Activated CD4-positive, alpha-beta T cell treated with anti-CD3 and anti-CD28 coated beads, Interleukin-2, amount 10 ng/mL, durations not matched to agents 7 days and 5 days (primary cell): ENCODE measurements around the gene SPIB. TPM values are rescaled to one million over a fixed set of nuclear protein-coding genes. Genes with fewer than 3 reads are reported as not detected.

Experiments
- CTCF ChIA-PET: fragments of 350-600 bp; sonication (Branson Sonifier 250); formaldehyde crosslinking; loops from one replicate; lab custom pipeline; 2021; ENCODE audit warnings: antibody characterized with exemption; lab: Charles Lee
- POLR2A ChIA-PET: fragments of 350-600 bp; sonication (Branson Sonifier 250); formaldehyde crosslinking; loops from one replicate; lab custom pipeline; 2021; ENCODE audit warnings: antibody characterized with exemption; lab: Charles Lee
- DNase-seq: peaks from one replicate; pipeline ENCODE4 v3.0.0-alpha.2; 2020
- H3K27ac Mint-ChIP-seq: one replicate; pipeline ENCODE4 v1.8.0; 2021; ENCODE audit warnings: mild to moderate bottlenecking, moderate library complexity, mixed read lengths
- H3K27me3 Mint-ChIP-seq: one replicate; pipeline ENCODE4 v1.8.0; 2021; ENCODE audit warnings: mixed read lengths
- H3K36me3 Mint-ChIP-seq: one replicate; pipeline ENCODE4 v1.8.0; 2021; ENCODE audit warnings: low read depth, mixed read lengths
- H3K4me1 Mint-ChIP-seq: one replicate; pipeline ENCODE4 v1.8.0; 2021; ENCODE audit warnings: mixed read lengths
- H3K4me3 Mint-ChIP-seq: one replicate; pipeline ENCODE4 v1.8.0; 2021; ENCODE audit warnings: mild to moderate bottlenecking, moderate library complexity, mixed read lengths
- H3K9me3 Mint-ChIP-seq: one replicate; pipeline ENCODE4 v1.8.0; 2021; ENCODE audit warnings: mixed read lengths
- total RNA-seq, 2 experiments: library from RNA; stranded (reverse); gene quantifications; one replicate each; pipeline ENCODE4 v1.2.3, GENCODE V29; 2021

The SPIB gene
- total RNA-seq, 2 experiments from 2014 or later, result 0.48 to 0.50 TPM

DNA sequence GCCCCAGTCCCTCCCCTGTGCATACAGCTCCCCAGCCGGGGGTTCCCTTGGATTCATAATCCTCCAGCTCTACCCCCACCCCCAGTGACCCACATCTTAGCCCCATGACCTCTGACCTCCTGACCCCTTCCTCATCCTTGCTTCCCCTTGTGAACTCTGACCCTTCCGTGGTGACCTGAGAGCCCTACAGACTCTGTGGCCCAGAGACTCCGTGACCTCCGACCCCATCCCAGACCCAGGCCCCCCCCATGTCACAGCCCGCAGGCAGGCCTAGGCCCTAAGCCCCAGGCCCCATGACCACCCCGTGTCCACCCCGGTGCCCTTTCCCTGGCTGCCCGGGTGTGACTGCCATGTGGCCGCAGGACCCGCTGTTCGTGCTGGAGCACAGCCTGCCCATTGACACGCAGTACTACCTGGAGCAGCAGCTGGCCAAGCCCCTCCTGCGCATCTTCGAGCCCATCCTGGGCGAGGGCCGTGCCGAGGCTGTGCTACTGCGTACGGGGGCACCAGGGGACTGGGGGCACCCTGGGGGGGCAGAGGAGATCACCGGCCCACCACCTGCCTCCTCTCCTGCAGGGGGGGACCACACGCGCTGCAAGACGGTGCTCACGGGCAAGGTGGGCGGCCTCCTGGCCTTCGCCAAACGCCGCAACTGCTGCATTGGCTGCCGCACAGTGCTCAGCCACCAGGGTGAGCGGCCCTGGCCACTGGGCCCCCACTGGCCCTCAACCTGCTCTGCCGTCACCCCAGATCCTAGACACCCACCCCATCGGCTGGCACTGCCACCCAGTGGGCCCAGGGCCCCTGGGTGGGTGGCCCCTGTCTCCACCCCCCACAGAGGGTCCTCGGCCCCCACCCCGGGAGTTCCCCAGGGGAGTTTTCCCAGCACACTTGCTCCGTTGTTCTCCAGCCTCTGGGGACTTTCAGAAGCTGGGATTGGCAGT is 2.4 kb upstream of the SPIB start:
- Mint-ChIP-seq H3K27me3 (peaks cover 10% of the 10 kb centered on the region), H3K4me3 (no peak overlapping the region), H3K9me3 (no peaks in the 10 kb centered on the region), H3K36me3 (peaks cover 18% of the 10 kb centered on the region), H3K4me1 (peaks cover 12% of the 10 kb centered on the region), H3K27ac (no peak overlapping the region)
- ChIA-PET POLR2A (no interaction called here), CTCF (interaction anchor here (0.6 to 1.5 kb wide), 7 partner anchors 8 to 680 kb away, joined by 3 to 4 read pairs (median 3); no protein-coding TSS in a partner anchor)
- no peak for DNase-seq

DNA sequence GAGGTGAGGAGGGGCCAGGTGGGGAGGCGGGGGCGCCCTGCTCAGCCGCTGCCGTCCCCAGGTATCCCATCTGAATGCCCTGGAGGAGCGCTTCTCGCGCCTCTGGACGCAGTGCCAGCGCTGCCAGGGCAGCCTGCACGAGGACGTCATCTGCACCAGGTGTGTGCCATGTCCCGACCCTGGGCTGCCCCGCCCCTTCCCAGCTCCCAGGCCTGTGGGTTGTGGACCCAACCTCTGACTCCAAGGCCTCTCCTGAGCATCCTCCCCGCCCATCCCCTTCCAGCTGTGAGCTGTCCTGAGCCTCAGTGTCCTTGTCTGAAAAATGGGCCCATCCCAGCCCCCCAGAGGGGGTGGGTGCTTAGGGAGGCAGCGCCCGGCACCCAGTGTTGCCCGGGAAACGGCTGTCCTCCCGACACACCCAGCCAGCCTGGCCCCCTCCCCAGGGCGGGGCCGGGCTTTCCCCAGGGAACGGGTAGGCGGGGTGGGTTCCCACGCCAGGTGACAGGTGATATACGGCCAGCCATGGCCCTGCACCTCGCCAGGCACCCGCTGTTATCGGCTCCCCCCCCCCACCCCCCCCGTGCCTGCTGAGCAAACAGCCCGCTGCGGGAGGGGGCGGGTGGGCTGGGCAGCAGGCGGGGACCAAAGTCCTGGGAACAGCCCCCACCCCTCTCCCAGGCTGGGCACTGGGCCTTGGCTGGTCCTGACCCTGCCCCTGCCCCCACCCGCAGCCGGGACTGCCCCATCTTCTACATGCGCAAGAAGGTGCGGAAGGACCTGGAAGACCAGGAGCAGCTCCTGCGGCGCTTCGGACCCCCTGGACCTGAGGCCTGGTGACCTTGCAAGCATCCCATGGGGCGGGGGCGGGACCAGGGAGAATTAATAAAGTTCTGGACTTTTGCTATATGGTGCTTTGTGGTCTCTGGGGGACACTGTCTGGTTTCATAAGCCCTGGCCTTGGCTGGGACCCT is 1.3 kb upstream of the SPIB start:
- Mint-ChIP-seq H3K27ac (no peak overlapping the region), H3K4me3 (no peak overlapping the region), H3K36me3 (peaks cover 13% of the 10 kb centered on the region), H3K27me3 (peaks cover 10% of the 10 kb centered on the region), H3K9me3 (no peaks in the 10 kb centered on the region), H3K4me1 (peaks cover 12% of the 10 kb centered on the region)
- CTCF ChIA-PET, result no interaction called here
- DNase-seq, result no peak
- POLR2A ChIA-PET, result no interaction called here

DNA sequence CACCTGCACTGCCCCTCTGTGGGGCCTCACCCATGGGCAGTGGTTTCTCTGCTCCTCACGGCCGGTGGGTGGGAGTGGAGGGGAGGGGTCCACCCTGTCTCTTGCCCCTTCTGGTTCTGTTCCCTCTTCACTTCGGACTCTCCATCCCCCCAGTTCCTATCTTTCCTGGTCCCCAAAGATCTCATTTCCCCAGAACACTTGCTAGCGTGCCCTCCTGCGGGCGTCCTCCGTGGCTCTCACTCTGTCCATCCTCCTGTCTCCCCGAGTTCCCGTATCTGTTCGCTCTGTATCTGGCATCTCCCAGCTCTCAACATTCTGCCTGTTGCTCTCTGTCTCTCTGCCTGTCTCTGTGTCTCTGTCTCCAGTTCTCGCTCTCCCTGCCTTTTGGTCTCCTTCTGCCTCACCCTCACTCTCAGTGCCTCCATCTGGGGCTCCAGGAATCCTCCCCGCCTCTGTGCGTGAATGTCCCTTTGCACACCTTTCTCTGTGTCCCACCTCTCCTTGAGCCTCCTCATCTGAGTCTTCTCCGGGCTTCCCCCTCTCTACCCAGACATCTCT is 363 bp downstream of the SPIB start:
- peaks cover 10% of the 10 kb centered on the region for H3K27me3 Mint-ChIP-seq
- H3K27ac Mint-ChIP-seq, result no peak overlapping the region
- H3K4me1 Mint-ChIP-seq, result peaks cover 12% of the 10 kb centered on the region
- POLR2A ChIA-PET, result no interaction called here
- no peak overlapping the region for H3K4me3 Mint-ChIP-seq
- DNase-seq, result no peak
- CTCF ChIA-PET, result no interaction called here
- H3K36me3 Mint-ChIP-seq, result peaks cover 6% of the 10 kb centered on the region
- H3K9me3 Mint-ChIP-seq, result no peaks in the 10 kb centered on the region

DNA sequence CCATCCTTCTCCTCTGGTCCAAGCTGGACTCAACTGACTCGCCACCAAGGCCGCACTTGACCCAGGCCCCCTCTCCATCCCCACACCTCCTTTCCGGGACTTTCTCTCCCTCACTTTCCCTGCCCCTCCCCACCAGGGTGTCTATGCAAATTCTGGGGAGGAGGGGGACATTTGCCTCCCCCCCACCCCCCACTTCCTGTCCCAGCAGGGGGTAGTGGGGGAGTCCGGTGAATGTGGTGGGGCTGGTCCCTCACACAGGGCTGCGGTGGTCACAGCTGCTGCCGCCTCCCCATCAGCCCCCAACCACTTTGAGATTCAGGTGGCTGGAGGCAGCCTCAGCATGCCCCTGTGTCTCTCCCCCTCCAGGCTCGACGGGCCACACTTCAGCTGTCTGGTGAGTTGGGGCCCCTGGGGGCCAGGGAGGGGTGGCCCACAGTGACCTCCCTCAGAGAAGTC is 870 bp downstream of the SPIB start:
- peaks cover 3% of the 10 kb centered on the region for H3K36me3 Mint-ChIP-seq
- peaks cover 12% of the 10 kb centered on the region for H3K4me1 Mint-ChIP-seq
- H3K4me3 Mint-ChIP-seq, result no peak overlapping the region
- H3K27me3 Mint-ChIP-seq, result peaks cover 10% of the 10 kb centered on the region
- H3K9me3 Mint-ChIP-seq, result no peaks in the 10 kb centered on the region
- no peak overlapping the region for H3K27ac Mint-ChIP-seq
- ChIA-PET CTCF (no interaction called here), POLR2A (no interaction called here)
- DNase-seq, result no peak

DNA sequence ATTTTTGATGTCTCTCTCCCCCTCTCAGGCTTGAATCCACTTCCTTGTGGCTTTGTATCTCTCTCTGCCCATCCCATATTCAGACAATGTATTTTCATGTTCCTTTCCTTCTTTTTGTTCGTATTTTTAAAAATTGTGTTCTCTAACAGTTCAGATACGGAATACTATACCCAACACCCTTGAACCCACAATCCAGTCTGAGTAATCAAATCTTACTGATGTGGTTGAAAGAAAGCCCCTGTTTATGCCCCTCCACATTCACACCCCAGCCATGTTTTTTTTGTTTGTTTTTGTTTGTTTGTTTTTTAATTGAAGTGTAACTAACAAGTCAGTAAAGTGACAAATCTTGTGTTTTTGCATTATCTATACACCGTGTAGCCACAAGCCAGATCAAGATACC is 1.4 kb downstream of the SPIB start:
- Mint-ChIP-seq H3K27ac (no peak overlapping the region), H3K27me3 (peaks cover 10% of the 10 kb centered on the region), H3K36me3 (no peaks in the 10 kb centered on the region), H3K9me3 (no peaks in the 10 kb centered on the region), H3K4me1 (peaks cover 10% of the 10 kb centered on the region), H3K4me3 (no peak overlapping the region)
- CTCF ChIA-PET, result no interaction called here
- no peak for DNase-seq
- POLR2A ChIA-PET, result no interaction called here

DNA sequence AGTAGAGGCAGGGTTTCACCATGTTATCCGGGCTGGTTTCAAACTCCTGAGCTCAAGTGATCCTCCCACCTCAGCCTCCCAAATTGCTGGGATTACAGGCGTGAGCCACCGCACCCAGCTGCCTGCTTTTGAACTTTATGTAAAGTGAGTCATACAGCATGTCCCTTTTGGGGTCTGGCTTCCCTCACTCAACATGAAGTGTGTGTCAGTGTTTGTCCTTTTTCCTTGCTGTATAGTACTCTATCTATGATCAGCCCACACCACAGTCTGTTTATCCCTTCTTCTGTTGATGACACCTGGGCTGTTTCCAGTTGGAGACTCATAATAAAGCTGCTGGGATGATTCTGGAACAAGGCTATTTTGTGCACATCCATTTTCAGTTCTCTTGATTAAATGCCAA is 2.1 kb downstream of the SPIB start:
- ChIA-PET POLR2A (no interaction called here), CTCF (no interaction called here)
- peaks cover 10% of the 10 kb centered on the region for H3K4me1 Mint-ChIP-seq
- no peak overlapping the region for H3K4me3 Mint-ChIP-seq
- H3K27me3 Mint-ChIP-seq, result peaks cover 10% of the 10 kb centered on the region
- no peak for DNase-seq
- no peaks in the 10 kb centered on the region for H3K9me3 Mint-ChIP-seq
- no peaks in the 10 kb centered on the region for H3K36me3 Mint-ChIP-seq
- no peak overlapping the region for H3K27ac Mint-ChIP-seq

DNA sequence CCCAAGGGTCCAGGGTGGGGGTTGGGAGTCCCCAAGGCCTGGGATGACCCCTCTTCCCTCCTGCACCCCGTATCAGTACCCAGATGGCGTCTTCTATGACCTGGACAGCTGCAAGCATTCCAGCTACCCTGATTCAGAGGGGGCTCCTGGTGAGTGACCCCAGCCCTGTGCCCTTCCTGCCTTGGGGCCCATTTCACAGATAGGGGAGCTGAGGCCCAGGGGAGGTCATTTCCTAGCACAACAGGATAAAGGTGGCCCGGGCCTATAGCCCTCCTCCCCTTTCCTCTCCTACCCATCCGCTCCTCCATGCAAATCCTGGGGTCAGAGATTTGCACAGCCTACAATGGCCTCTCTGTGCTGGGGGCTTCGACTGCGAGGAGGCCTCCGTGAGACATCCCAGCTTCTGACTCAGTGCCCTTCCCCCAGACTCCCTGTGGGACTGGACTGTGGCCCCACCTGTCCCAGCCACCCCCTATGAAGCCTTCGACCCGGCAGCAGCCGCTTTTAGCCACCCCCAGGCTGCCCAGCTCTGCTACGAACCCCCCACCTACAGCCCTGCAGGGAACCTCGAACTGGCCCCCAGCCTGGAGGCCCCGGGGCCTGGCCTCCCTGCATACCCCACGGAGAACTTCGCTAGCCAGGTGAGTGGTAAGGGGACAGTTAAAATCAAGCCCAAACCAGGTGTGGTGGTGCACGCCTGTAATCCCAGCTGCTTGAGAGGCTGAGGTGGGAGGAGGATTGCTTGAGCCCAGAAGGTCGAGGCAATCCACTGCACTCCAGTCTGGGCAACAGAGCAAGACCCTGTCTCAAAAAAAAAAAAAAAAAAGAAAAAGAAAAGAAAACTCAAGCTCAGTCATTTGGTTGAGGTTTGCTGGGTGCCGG is 3.9 kb downstream of the SPIB start:
- DNase-seq, result no peak
- Mint-ChIP-seq H3K4me1 (peaks cover 10% of the 10 kb centered on the region), H3K4me3 (no peak overlapping the region), H3K27ac (no peak overlapping the region), H3K36me3 (no peaks in the 10 kb centered on the region), H3K9me3 (no peaks in the 10 kb centered on the region), H3K27me3 (peaks cover 10% of the 10 kb centered on the region)
- ChIA-PET CTCF (interaction anchor here (1.1 kb wide), 1 partner anchor 19 kb away, joined by 3 read pairs; no protein-coding TSS in a partner anchor), POLR2A (no interaction called here)

DNA sequence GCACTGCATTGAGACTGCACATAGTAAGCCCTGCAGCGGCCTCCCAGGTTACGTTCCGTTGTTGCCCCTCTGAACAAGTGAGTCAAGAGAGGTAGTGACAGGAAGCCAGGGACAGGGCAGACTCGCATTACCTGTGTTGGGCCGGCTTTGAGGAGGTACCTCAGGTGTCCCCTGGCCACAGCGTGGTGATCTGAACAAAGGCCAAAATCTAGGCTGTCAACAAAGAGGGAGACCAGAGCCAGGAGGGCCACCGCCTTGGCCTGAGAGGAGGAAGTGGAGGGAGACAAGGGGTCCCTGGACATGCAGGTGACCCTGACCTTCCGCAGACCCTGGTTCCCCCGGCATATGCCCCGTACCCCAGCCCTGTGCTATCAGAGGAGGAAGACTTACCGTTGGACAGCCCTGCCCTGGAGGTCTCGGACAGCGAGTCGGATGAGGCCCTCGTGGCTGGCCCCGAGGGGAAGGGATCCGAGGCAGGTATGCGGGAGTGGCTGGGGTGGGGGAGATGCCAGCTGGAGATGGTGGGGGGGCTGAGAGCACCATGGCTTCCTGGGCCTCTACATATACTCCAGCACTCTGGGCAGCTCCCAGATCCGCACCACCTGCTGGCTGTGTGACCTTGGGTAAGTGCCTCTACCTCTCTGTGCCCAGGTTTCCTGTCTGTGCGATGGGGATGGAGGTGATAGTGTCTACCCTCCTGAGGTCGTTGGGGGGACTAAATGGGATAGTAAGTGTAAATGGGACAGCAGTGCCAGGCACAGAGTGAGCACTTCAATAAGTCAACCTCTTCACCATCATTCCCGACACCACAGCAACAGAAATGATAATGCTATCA is 4.8 kb downstream of the SPIB start:
- ChIA-PET POLR2A (no interaction called here), CTCF (interaction anchor here (1.1 to 1.6 kb wide), 2 partner anchors 11 to 18 kb away, joined by 3 read pairs; no protein-coding TSS in a partner anchor)
- Mint-ChIP-seq H3K4me1 (peaks cover 10% of the 10 kb centered on the region), H3K36me3 (no peaks in the 10 kb centered on the region), H3K9me3 (no peaks in the 10 kb centered on the region), H3K4me3 (no peak overlapping the region), H3K27ac (no peak overlapping the region), H3K27me3 (peaks cover 10% of the 10 kb centered on the region)
- DNase-seq, result no peak

DNA sequence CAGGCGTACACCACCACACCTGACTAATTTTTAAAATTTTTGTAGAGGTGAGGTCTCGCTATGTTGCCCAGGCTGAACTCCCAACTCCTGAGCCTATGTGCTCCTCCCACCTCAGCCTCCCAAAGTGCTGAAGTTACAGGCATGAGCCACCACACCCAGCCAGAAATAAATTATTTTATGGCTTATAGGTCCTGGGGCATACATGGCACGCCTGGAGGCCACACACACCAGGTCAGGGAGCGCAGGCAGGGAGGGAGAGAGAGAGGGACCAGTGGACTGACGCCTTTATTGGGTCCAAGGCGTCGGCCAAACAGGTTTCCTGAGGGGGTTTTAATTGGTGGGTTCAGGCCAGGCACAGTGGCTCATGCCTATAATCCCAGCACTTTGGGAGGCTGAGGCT is 6.8 kb downstream of the SPIB start:
- H3K4me1 Mint-ChIP-seq, result peaks cover under 1% of the 10 kb centered on the region
- H3K36me3 Mint-ChIP-seq, result no peaks in the 10 kb centered on the region
- H3K27ac Mint-ChIP-seq, result no peak overlapping the region
- no peaks in the 10 kb centered on the region for H3K9me3 Mint-ChIP-seq
- H3K27me3 Mint-ChIP-seq, result peaks cover 5% of the 10 kb centered on the region
- H3K4me3 Mint-ChIP-seq, result no peak overlapping the region
- ChIA-PET CTCF (interaction anchor here (1.1 to 1.4 kb wide), 2 partner anchors 10 to 57 kb away, joined by 3 read pairs; no protein-coding TSS in a partner anchor), POLR2A (no interaction called here)
- no peak for DNase-seq

DNA sequence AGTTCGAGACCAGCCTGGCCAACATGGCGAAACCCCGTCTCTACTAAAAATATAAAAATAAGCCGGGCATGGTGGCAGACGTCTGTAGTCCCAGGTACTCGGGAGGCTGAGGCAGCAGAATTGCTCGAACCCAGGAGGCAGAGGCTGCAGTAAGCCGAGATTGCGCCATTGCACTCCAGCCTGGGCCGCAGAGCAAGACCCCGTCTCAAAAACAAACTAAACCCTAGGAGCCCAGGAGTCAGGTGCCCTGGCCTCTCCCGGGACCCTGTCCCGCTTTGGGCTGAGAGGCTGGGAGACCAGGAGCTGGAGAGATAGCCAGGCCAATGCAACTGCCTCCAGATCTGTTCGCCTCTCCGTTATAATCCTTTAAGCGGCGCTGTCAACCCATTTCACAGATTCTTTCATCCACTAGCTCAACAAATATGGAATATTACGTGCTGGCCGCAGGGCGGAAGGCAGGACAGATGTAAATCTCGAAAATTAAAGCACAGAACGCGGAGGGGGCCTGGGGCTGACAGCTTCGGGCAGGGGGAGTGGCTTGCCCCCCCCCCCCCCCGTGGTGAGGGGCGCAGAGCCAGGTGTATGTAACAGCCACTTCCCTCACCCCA is 8.7 kb downstream of the SPIB start:
- ChIA-PET CTCF (interaction anchor here (1.9 kb wide), 1 partner anchor 70 kb away, joined by 5 read pairs; no protein-coding TSS in a partner anchor), POLR2A (no interaction called here)
- DNase-seq, result no peak
- Mint-ChIP-seq H3K27ac (no peak overlapping the region), H3K27me3 (peaks cover 11% of the 10 kb centered on the region), H3K4me1 (peaks cover 11% of the 10 kb centered on the region), H3K9me3 (no peaks in the 10 kb centered on the region), H3K36me3 (no peaks in the 10 kb centered on the region), H3K4me3 (no peak overlapping the region)

DNA sequence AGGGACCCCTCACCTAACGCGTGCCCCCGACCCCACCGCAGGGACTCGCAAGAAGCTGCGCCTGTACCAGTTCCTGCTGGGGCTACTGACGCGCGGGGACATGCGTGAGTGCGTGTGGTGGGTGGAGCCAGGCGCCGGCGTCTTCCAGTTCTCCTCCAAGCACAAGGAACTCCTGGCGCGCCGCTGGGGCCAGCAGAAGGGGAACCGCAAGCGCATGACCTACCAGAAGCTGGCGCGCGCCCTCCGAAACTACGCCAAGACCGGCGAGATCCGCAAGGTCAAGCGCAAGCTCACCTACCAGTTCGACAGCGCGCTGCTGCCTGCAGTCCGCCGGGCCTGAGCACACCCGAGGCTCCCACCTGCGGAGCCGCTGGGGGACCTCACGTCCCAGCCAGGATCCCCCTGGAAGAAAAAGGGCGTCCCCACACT is 9.3 kb downstream of the SPIB start:
- peaks cover 15% of the 10 kb centered on the region for H3K27me3 Mint-ChIP-seq
- H3K9me3 Mint-ChIP-seq, result no peaks in the 10 kb centered on the region
- CTCF ChIA-PET, result interaction anchor here (1.9 kb wide), 1 partner anchor 71 kb away, joined by 5 read pairs; no protein-coding TSS in a partner anchor
- H3K27ac Mint-ChIP-seq, result no peak overlapping the region
- H3K4me3 Mint-ChIP-seq, result peak overlapping the region; percentile 34
- POLR2A ChIA-PET, result no interaction called here
- peaks cover 13% of the 10 kb centered on the region for H3K4me1 Mint-ChIP-seq
- no peaks in the 10 kb centered on the region for H3K36me3 Mint-ChIP-seq
- DNase-seq, result peak; percentile 47
